Activated CD4-positive, CD25-positive, alpha-beta regulatory T cell treated with anti-CD3 and anti-CD28 coated beads, Interleukin-2, amount 50 U/mL, for 16 hours (primary cell): ENCODE data around the gene TMEM31.

Source experiments
- DNase-seq: peaks from one replicate; pipeline ENCODE4 v3.0.0-alpha.2; 2020; ENCODE audit warnings: low read depth, low spot score

The TMEM31 gene, protein sequence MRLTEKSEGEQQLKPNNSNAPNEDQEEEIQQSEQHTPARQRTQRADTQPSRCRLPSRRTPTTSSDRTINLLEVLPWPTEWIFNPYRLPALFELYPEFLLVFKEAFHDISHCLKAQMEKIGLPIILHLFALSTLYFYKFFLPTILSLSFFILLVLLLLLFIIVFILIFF

DNA sequence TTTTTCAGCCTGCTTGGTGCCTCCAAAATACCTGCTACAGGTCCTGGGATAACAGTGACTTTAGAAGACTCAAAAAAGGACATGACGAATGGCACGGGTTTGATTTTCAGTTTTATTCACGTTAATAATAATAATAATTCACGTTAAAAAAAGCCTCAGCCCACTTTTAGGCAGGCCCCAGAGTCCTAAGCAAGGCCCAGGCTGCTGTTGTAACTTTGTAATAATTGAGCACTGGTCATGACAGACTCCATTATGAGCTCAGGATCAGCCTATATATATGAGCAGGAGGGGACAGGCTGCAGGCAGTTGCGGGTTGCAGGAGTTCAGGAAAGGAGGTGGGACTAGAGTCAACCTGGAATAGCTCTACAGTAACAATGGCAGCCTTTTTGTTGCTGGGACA lies at the start of gene TMEM31:
Gene TMEM31, plus strand, starts transcription at position 301 of the 400 bp plus-strand sequence. CDS start 1,350 bp downstream, outside the sequence.
- no peak for DNase-seq

DNA sequence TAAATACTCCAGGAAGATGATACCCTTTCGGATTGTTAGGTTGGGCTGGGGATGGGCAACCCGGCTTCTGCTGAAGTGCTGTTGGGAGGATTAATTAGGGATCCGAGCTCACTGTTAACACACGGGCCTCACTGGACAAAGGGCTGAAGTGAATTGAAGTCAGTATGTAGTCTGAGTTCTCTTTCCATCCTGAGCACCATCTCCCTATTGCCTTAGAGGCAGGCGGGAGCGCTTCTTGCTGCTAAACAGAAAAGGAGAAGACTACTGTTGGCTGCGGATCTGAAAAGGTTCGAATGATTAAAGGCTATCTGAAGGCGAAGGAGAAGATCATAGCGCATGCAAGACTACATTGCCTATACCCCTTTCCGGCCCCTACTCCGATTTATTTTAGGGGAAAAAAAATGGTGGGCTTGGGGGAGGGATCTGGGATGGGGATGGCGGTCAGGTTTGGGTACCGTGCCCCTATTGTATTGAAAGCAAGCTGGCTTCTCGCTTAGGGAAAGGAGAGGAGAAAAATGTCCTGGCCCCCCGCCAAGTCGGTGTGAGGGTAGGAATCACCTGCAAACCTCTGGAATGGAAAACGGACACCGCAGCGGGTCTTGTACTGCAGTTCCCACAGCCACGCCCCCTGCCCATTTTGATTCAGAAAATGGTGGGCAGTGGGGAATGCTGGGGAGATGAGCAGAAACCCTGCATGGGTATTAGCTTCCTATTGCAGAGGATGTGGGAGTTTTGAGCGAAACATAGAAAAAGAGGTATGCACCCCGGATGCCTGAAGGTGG lies 46.5 kb upstream of the TMEM31 start:
- DNase-seq, result no peak

DNA sequence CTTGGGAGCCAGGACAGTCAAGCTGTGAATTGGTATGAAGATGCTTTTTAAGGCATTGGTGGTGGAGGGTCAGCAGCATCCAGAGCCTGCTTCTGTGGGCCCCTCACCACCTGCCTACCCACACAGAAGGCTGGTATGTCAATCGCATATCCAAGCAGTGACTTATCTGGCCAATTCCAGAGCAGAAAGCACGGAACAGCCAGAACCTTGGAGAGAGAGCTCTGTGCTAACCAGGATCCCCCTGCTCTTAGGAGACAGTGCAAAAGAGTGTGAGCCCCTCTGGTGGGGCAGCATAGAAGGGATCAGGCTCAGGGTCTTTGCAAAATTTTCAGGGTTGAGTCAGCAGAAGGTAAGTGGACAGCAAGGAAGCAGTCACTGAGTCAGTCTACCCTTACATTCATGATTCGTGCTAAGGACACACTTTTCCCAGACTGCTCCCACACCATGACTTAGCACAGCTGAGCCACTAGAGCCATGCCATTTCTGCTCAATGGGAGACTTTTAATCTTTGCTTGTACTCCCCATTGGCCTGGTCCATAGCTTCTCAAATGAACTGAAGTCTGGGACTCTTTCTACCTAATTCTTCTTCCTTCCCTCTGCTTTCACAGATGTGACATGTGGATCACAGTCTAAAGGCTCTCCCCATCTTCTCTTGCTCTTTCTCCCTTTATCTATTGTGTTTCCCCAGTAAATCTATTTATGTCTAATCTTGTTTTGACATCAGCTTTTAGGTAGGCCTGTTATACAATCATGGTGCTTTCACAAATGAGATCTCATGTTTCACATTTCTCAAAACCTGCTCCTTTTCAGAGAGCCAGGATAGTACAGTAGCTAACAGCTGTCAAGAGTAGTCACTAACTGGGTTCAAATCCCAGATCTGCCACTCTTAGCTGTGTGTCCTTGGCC lies 44.3 kb upstream of the TMEM31 start:
- no peak for DNase-seq

DNA sequence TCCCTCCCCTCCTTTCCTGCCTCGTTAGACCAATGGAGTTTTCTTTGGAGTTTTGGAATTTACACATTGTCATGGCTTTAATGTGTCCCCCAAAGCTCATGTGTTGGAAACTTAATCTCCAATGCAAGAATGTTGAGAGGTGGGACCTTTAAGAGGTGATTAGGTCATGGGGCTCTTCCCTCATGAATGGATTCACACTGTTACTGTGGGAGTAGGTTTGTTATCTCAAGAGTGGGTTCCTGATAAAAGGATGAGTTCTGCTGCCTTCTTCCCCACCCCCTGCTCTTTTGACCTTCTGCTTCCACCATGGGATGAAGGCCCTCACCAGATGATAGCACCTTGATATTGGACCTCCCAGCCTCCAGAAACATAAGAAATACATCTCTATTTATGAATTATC lies 41.0 kb upstream of the TMEM31 start:
- DNase-seq, result no peak

DNA sequence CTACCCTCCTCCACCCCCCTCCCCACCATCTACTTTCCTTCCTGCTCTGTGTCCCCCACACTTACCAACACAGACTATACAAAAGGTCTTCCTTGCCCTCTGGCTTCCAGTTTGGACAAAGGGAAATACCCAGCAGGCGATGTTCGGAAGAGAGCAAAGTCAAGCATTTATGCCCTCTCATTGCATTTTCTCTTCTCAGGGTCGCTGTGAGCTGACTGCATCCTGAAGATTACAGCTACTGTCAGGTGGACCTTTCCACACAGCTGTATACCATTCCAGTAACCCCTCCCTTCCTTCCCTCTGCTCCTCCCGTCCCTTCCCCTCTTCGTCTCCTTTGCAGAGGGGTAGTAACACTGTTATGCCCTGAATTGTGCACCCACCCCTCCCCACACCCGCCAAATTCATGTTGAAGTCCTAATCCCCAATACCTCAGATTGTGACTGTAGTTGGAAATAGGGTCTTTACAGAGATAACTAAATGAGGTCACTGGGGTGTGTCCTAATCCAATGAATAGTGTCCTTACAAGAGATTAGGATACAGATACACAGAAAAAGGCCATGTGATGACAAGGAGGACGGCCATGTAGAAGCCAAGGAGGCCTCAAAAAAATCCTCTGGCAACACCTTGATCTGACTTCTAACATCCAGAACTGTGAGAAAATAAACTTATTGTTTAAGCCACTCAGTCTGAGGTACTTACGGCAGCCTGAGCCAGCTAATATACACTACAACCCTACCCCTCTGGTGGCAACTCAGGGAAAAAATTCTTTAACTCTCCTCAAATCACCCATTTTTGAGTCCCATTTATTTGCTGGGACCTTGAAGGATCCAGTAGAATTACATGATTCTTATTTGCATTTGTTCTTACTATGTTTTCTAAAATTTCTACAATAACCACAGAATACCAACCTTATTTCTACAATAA lies 35.9 kb upstream of the TMEM31 start:
- DNase-seq, result no peak

DNA sequence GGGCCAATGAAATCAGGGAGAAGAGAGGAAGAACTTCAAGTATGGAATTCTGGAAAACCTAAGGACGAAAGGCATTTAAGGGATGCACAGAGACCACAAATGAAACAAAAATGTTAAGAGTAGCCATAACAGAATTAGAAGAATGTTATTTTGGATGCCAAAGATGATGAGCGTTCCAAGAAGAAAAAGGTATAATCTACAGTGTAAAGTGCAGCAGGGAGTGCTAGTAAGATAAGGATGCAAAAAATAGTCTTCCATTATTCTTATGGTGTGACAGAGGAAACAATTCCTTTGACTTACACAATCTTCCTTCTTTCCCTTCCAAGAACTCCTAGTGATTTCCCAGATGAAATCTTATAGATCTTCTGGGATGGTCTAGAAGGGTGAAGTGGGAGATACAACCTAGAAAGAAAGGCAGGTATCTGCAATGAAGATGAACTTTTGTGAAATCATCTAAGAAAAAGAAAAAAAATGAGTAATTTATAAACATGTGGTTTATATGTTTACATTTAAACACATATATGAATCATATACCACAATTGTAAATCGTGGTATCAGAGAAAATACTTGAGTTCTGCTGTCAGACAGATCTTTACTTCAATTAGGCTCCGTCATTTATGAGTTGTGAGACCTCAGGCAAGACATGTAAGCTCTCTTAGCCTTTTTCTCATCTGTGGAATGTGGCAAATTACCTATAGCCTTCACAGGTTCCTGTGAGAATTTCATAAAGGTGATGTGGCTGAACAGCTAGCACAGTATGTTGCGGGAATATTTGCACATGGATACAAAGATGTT lies 32.3 kb upstream of the TMEM31 start:
- DNase-seq, result no peak

DNA sequence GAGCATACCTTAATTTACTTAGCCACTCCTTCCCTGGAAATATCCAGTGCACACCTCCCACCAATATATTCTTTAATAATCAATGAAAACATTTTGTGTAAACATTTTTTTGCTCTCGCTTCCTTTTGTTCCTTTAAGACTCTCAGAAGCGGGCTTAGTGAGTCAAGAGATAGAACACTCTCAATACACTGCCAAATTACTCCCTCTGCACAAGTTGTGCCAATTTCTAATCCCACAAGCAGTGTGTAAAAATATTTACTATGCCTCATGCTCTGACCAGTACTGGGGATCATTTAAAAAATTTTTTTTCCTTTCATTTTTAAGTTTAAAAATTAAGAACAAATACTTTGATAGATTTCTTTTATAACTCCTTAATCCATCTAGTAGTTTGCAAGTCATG lies 29.3 kb upstream of the TMEM31 start:
- no peak for DNase-seq

DNA sequence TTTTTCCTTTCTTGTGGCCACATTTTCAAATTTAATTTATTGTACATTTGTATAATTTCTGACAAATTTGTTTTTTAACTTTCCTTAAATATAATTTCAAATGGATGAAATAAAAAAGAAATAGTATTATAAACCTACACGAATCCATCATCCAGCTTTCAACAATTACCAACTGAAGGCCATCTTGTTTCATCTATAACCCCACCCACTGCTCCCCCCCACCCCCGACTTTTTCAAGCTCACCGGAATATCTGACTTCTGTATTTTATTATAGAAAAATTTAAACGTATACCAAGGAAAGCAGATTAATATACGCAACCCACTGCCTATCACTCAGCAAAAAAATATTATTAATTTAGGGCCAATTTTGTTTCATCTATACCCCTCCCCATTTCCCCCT lies 25.3 kb upstream of the TMEM31 start:
- DNase-seq, result no peak

DNA sequence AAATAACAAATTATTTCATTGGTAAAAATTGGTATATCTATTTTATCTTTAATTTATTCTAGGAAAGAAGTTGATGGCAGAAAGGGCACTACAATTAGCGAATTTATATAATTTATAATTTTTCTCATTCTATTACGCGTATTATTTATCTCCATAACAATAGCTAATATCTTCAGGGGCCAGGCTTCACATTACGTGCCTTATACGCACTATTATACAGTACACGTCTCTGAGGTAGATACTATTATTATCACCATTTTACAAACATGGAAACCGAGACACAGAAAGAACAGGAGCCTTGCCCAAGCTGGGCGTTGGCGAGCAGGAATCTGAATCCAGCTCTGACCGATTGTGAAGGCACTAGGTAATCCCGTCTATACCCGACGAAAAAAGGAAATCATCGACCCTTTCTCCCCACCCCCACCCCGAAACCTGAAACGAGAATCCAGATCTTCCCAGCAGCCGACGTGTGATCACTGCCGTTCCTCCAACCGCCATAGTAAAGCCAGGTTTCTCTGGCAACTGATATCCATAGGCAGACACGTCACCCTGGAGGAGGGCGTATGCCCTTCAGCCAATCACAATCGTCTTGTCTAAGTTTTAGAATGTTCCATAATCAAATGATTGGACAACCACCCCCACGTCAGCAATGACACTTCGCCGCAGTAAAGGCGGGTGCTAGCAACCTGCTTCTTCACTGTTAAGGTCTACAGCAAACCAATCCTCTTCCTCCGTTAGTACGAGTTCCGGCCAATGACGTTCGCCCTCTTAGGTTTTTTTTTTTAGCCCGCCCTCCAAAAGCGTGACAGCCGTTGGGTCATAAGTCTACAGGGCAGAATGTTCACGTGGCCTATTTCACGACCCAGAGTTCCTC lies 24.3 kb upstream of the TMEM31 start, which contains the start of gene MORF4L2:
Gene MORF4L2, minus strand, starts transcription at position 501 of the 874 bp plus-strand sequence. CDS start 9,672 bp downstream, outside the sequence.
- peak; percentile 78 for DNase-seq

DNA sequence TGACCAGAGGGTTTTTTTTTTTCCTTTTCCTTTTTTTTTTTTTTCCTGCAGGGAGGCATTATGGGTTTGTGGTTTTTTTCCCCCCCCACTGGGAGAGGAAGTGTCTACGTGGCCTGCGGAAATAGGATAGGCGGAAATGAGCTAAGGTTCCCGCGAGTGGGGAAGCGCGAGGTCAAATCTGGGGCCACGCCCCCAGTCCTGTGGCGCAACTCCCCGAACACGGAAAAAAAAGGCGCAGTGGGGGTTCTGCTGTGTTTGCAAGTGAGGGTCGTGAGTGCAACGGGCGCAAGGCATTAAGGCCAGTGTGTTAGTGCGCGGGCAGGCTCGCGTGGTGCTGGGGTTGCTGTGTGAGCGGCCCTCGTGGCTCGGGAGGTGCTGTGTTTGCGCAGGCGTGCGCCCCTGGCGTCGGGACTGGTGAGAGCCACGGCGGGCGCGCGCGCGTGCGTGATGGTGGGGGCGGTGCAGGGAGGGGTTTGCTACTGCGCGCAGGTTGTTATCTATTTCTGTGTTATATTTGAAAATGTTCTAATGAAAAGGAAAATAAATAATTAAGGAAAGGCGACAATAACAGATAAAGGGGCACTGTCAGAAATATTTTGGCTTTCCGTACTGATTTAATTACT lies 23.5 kb upstream of the TMEM31 start:
- DNase-seq, result peak; percentile 75

DNA sequence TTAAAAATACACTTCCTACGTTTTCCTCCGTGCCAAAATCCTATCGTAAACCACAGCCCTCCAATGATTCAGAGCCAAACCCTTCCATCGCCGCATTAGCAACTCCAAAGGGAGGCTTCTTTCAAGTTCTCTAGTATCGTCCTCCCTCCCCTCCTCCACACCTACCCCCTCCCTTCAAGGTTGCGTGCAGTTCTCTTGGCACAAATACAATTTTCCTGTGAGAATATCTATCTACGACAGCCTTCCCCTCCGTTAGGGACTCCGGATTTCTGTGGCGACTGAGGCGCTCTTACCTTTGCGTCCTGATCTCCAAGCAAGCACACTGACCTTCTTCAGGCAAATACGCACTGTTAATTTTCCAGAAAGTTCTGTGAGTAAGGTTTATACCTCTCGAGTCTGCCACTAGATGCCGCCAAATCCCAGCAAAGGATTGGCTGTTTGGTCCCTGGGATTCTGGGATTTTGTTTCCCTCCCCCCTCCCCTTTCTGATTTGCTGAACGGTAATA lies 23.0 kb upstream of the TMEM31 start:
- peak; percentile 31 for DNase-seq

DNA sequence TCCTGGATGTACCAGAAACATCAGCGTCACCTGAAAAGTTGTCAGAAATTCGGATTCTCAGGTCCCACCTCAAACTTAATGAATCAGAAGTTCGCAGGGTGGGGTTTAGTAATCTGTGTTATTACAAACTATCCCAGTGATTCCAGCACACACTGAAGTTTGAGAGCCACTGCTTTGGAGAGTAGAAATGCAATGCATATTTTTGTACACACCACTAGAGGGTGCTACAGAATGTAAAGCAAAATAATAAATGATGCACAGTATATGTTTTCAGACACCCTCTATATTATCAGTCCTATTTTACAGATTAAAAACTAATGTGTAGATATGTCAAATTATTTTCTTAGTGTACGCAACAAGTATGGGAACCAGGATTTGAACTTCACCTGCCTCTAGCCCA lies 21.8 kb upstream of the TMEM31 start:
- no peak for DNase-seq

DNA sequence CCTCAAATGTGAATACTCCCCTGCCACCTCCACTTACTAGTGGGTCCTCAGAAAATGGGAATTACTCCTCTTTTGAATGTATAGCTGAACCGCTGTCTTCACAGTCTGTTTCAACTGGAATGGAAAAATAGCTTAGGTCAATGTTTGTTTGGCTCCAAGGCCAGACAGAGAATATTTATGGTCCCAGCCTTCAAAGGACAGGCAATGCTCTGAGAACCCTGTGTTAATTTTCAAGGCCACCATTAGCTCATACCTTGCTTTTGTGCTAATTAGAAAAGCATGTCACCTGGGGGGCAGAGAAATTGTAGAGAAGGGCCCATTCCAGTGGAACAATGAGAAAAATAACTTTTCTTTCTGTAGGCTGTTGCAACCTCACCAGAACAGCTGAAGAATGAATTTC lies 19.6 kb upstream of the TMEM31 start:
- DNase-seq, result no peak

DNA sequence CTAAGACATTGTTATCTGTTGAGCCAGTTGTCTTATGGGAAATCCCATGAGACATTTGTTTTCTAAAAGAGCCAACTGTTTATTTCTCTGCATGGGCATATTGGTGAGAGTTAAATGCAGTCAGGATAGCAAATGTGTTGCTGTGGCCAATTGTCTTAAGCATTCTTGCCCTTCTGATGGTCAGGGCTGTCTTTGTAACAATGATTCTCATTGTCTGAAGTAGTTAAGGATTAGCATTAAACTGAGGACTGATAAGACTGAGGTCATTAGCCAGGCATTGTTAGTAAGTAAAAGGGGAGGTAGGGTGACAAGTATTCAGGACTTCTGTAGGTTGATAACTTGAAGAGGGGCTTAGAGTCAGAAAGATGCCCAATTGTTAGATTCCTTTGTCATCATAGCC lies 13.0 kb upstream of the TMEM31 start:
- DNase-seq, result no peak

DNA sequence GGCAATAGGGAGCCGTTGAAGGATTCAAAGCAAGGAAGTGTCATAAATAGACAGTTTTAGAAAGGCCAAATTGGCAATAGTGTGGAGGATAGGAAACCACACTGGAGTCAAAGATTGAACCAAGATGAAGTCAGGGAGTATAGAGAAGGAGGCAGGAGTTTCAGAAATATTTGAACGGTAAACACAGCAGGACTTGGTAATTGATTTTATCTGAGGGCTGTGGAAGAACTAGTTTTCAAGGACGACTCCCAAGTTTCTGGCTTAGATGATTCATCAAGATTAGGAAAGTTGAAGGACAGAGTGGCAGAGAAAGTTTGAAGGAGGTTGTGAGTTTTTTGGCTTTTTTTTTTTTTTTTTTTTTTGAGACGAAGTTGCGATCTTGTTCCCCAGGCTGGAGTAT lies 11.5 kb upstream of the TMEM31 start:
- DNase-seq, result no peak

DNA sequence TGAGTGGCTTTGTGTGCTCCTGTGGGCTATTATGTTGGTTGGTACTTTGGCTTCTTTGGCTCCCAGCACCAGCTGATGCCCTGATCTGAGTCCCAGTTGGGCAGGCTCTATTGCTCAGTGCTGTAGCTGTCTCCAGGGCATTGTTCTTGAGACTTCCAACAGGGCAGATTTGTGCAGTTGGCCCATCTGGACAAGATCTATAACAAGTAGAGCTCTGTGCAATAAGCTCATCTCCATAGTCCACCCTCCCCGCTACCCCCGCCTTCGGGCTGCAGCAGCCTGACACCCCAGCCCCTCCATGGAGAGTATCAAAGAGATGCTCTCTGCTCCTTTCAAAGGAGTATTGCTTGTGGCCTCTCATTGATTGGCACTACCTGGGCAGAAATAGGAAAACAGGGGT lies 5.8 kb upstream of the TMEM31 start:
- DNase-seq, result no peak

DNA sequence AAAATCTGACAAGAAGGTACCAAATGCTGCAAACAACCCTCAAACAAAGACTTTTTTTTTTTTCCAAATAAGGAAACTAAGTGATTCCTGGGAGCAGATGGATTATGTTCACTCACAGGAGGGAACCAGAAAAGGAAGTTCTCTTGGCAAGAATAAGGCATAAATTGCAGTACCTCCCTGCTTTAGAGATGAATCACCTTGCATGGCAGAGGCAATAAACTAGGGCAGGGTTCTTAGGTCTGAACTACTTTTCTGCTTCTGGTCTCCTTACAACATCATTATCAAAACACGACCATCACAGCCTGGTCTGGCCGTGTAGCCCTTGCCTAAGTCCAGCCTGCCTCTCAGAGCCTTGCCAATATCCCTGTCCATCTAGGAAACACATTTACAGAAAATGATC lies 6.3 kb downstream of the TMEM31 start:
- no peak for DNase-seq

DNA sequence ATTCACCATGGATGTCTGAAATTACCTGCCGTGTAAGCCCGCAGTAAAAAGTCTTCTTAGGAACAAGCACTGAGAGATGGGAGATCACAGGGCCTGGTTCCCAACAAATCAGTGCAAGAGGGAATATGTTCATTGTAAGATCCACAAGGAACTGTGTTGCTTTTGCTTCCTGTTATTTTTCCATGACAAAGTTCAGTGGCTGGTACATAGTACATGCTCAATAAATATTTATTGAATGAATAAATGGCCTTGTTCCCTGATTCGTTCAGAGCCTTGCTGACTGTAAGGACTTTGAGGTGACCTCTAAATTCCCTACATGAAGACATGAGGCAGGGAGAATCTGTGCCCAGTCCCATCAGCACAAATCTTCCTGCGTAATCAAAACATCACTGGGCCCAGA lies 7.4 kb downstream of the TMEM31 start:
- no peak for DNase-seq

DNA sequence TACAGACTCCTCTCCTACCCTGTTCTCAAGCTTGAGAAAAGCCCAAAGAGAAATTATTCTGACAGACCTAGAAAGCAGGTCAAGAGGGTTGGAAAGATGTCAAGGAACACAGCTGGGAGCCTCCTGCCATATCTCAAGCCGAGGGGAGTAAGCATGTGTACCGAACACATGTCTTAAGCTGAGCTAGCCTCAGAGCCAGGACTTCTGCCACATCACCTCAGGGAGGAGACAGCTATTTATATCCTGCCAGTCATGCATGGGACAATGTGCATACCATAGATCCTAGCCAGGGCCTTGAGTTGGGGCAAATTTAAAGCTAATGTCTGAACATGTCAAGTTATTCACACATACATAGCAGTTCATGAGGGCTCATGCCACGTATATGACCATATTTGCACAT lies 11.8 kb downstream of the TMEM31 start:
- DNase-seq, result no peak
